GM12873 (cell line): ENCODE results near the gene MED13L.

Experiments
- CTCF ChIP-seq: IDR thresholded peaks from 2 replicates; pipeline ENCODE4 v1.5.1; 2012; ENCODE audit warnings: low read depth, mild to moderate bottlenecking, moderate library complexity, low read length, control low read depth; ENCODE audit not compliant: insufficient read depth; ENCODE audit errors: missing control alignments

Gene MED13L

GRCh38 chr12:116206828-116207227 lies 70.7 kb downstream of the MED13L start:
- TF ChIP-seq CTCF, result no peak

GRCh38 chr12:116204785-116205184 lies 72.7 kb downstream of the MED13L start:
- no peak for TF ChIP-seq CTCF

- no peak for TF ChIP-seq CTCF
These were observed 73.3 kb downstream of the MED13L start for GRCh38 chr12:116204169-116204568.

GRCh38 chr12:116202940-116203339 lies 74.6 kb downstream of the MED13L start:
- no peak for TF ChIP-seq CTCF

GRCh38 chr12:116202433-116202832 lies 75.1 kb downstream of the MED13L start:
- no peak for TF ChIP-seq CTCF

- TF ChIP-seq CTCF, result no peak
These were observed 75.6 kb downstream of the MED13L start for GRCh38 chr12:116201908-116202307.

- no peak for TF ChIP-seq CTCF
These were observed 76.1 kb downstream of the MED13L start for GRCh38 chr12:116201359-116201758.
